ENCODE results near the gene CGA.
"Not testable (repeated sequence)": the region's sequence is repeated elsewhere in the genome, so short reads cannot be mapped to it uniquely, and the experiment has no call there.

DNA sequence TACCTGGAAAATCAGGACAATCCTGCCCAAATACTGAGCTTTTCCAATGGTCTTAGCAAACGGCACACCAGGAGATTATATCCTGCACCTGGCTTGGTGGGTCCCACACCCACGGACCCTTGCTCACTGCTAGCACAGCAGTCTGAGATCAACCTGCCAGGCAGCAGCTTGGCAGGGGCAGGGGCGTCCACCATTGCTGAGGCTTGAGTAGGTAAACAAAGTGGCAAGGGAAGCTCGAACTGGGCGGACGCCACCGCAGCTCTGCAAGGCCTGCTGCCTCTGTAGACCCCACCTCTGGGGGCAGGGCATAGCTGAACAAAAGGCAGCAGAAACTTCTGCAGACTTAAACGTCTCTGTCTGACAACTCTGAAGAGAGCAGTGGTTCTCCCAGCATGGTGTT is 45.0 kb upstream of the CGA start:
- TF ChIP-seq, protein P1, sequence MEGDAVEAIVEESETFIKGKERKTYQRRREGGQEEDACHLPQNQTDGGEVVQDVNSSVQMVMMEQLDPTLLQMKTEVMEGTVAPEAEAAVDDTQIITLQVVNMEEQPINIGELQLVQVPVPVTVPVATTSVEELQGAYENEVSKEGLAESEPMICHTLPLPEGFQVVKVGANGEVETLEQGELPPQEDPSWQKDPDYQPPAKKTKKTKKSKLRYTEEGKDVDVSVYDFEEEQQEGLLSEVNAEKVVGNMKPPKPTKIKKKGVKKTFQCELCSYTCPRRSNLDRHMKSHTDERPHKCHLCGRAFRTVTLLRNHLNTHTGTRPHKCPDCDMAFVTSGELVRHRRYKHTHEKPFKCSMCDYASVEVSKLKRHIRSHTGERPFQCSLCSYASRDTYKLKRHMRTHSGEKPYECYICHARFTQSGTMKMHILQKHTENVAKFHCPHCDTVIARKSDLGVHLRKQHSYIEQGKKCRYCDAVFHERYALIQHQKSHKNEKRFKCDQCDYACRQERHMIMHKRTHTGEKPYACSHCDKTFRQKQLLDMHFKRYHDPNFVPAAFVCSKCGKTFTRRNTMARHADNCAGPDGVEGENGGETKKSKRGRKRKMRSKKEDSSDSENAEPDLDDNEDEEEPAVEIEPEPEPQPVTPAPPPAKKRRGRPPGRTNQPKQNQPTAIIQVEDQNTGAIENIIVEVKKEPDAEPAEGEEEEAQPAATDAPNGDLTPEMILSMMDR (tag by site-specific recombination; IDR thresholded peaks at IDR 0.05), result not testable (repeated sequence)
- TF ChIP-seq ZNF133 (tag by site-specific recombination; IDR thresholded peaks at IDR 0.05); ZNF146 (tag by site-specific recombination; IDR thresholded peaks at IDR 0.05); ZNF585B (tag by site-specific recombination; IDR thresholded peaks at IDR 0.05); IKZF3 (tag by site-specific recombination; IDR thresholded peaks at IDR 0.05); BCL11B (tag by site-specific recombination; IDR thresholded peaks at IDR 0.05; ENCODE audit: low read depth); ZFP37 (tag by site-specific recombination; IDR thresholded peaks at IDR 0.05); ZNF514 (tag by site-specific recombination; IDR thresholded peaks at IDR 0.05); TCF7L2 (IDR thresholded peaks at IDR 0.05; ENCODE audit: borderline replicate concordance, low read depth, low read length); ZNF174 (tag by site-specific recombination; IDR thresholded peaks at IDR 0.05): not testable (repeated sequence)
- TF ChIP-seq, protein P2, sequence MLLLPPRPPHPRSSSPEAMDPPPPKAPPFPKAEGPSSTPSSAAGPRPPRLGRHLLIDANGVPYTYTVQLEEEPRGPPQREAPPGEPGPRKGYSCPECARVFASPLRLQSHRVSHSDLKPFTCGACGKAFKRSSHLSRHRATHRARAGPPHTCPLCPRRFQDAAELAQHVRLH (tag by site-specific recombination; IDR thresholded peaks at IDR 0.05), result not testable (repeated sequence)
